PFSK-1 (cell line): Measurements from ENCODE around the gene FCN2.

ENCODE experiments used
- FOXP2 ChIP-seq: optimal IDR thresholded peaks from 2 replicates; pipeline ENCODE3; 2011; ENCODE audit warnings: borderline replicate concordance, control low read depth, inconsistent platforms; ENCODE audit not compliant: insufficient read depth; ENCODE audit errors: extremely low read length, extremely low read depth
- POLR2AphosphoS5 ChIP-seq: IDR thresholded peaks from 2 replicates; pipeline ENCODE4 v1.6.1; 2012; ENCODE audit warnings: low read depth, mild to moderate bottlenecking, control low read depth, low read length, moderate library complexity
- SIN3A ChIP-seq: IDR thresholded peaks from 2 replicates; pipeline ENCODE4 v1.6.1; 2012; ENCODE audit warnings: mild to moderate bottlenecking, low read length, moderate library complexity, borderline replicate concordance; ENCODE audit not compliant: insufficient read depth
- TAF1 ChIP-seq: IDR thresholded peaks from 2 replicates; pipeline ENCODE4 v1.6.1; 2012; ENCODE audit warnings: low read length, control low read depth, borderline replicate concordance; ENCODE audit not compliant: insufficient read depth
- TF ChIP-seq, protein P1 (sequence below), 2 experiments: IDR thresholded peaks; 2 replicates each; pipeline versions ENCODE4 v1.6.1 to v1.8.0; 2011 to 2012; ENCODE audit warnings: low read depth in 2 of 2, low read length in 2 of 2, control low read depth in 1 of 2, inconsistent platforms in 1 of 2, mild to moderate bottlenecking in 1 of 2, moderate library complexity in 1 of 2; ENCODE audit not compliant: insufficient read depth in 1 of 2

The FCN2 gene

DNA sequence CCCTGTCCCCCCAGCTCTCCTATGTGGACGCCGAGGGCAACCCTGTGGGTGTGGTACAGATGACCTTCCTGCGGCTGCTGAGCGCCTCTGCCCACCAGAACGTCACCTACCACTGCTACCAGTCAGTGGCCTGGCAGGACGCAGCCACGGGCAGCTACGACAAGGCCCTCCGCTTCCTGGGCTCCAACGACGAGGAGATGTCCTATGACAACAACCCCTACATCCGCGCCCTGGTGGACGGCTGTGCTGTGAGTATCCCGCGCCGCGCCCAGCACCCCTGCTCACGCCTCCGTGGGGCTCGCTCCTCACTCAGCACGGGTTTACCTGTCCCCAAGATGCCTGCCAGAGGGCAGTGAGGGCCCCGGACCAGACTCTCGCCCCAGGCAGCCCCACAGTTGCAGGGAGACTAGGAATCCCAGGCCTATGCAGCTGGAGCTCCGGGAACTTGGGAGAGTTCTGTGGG lies 45.6 kb upstream of the FCN2 start:
- TF ChIP-seq, protein P1, sequence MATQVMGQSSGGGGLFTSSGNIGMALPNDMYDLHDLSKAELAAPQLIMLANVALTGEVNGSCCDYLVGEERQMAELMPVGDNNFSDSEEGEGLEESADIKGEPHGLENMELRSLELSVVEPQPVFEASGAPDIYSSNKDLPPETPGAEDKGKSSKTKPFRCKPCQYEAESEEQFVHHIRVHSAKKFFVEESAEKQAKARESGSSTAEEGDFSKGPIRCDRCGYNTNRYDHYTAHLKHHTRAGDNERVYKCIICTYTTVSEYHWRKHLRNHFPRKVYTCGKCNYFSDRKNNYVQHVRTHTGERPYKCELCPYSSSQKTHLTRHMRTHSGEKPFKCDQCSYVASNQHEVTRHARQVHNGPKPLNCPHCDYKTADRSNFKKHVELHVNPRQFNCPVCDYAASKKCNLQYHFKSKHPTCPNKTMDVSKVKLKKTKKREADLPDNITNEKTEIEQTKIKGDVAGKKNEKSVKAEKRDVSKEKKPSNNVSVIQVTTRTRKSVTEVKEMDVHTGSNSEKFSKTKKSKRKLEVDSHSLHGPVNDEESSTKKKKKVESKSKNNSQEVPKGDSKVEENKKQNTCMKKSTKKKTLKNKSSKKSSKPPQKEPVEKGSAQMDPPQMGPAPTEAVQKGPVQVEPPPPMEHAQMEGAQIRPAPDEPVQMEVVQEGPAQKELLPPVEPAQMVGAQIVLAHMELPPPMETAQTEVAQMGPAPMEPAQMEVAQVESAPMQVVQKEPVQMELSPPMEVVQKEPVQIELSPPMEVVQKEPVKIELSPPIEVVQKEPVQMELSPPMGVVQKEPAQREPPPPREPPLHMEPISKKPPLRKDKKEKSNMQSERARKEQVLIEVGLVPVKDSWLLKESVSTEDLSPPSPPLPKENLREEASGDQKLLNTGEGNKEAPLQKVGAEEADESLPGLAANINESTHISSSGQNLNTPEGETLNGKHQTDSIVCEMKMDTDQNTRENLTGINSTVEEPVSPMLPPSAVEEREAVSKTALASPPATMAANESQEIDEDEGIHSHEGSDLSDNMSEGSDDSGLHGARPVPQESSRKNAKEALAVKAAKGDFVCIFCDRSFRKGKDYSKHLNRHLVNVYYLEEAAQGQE (IDR thresholded peaks at IDR 0.05; ENCODE audit: insufficient read depth in 1 of 2, low read depth in 2 of 2, low read length in 2 of 2), result no peak
- TF ChIP-seq POLR2AphosphoS5, result no peak
- TF ChIP-seq FOXP2, result no peak
- TF ChIP-seq TAF1, result no peak
- TF ChIP-seq SIN3A, result no peak

DNA sequence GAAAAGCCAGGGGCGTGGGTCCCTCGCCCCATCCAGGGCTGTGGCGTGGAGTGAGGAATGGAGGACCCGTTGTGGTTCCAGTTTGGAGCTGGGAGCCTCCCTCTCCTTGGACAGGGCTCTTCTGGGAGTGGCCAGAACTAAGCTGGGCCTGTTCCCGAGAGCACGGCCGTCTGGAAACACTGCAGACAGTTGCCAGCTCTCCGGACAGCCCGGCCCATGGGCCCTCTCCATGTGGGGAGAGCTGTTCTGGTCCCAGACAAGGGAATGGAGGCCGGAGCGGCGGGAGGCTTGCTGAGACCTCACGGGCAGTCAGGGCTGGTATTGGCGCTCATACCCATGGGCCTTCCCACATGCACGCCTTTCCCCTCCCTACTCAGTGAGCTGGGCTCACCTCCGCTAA lies 45.2 kb upstream of the FCN2 start:
- TF ChIP-seq, protein P1 (IDR thresholded peaks at IDR 0.05; ENCODE audit: insufficient read depth in 1 of 2, low read depth in 2 of 2, low read length in 2 of 2), result no peak
- TF ChIP-seq SIN3A, result no peak
- no peak for TF ChIP-seq POLR2AphosphoS5
- no peak for TF ChIP-seq TAF1
- no peak for TF ChIP-seq FOXP2

DNA sequence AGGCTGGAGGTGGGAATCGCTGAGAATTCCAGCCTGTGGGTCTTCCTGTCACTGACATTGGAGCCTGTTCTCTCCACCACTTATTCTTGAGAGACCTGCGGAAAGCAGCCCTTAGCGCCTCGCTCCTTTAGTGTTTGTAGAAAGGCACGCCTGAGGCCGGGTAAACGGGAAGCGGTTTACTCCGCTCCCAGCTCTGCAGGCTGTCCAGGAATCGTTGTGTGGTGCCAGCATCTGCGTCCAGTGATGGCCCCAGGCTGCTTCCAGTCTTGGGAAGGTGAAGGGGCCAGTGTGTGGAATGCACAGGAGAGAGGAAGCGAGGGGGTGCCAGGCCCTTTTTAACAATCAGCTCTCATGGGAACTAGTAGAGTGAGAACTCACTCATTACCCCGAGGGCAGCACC lies 44.6 kb upstream of the FCN2 start:
- TF ChIP-seq TAF1 (no peak), SIN3A (no peak), POLR2AphosphoS5 (no peak), FOXP2 (no peak)
- TF ChIP-seq, protein P1 (IDR thresholded peaks at IDR 0.05; ENCODE audit: insufficient read depth in 1 of 2, low read depth in 2 of 2, low read length in 2 of 2), result no peak

DNA sequence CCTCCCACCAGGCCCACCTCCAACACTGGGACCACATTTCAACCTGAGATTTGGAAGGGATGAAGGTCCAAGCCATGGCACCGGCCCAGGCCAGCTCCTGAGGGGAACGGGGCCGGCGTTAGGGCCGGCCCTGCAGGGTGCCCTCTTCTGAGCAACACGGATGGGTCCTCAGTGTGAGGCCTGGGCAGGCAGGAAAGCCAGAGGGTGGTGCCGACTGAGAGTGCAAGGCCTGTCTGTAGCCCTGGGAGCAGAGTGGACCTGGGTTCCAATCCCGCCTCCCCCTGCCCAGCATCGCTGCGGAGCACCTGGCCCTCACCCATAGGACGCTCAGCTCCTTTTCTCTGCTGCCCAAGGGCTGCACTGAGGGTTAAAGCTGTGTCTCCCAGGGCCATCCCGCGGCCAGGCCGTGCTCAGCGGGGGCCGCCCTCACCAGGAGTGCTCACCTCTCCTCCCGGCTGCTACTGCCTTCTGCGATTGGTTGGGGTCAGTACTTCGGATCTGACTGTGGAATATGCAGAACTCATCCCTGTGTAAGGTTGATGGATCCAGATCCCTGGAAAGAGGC lies 44.1 kb upstream of the FCN2 start:
- TF ChIP-seq, protein P1 (IDR thresholded peaks at IDR 0.05; ENCODE audit: insufficient read depth in 1 of 2, low read depth in 2 of 2, low read length in 2 of 2), result no peak
- TF ChIP-seq SIN3A, result no peak
- TF ChIP-seq FOXP2, result no peak
- no peak for TF ChIP-seq POLR2AphosphoS5
- no peak for TF ChIP-seq TAF1
